Measurements from ENCODE around the gene ABCC2.
A peak's percentile ranks its signal among the peaks of the same experiment; 100 is the strongest.
"Not testable (repeated sequence)": the region's sequence is repeated elsewhere in the genome, so short reads cannot be mapped to it uniquely, and the experiment has no call there.

Gene ABCC2

DNA sequence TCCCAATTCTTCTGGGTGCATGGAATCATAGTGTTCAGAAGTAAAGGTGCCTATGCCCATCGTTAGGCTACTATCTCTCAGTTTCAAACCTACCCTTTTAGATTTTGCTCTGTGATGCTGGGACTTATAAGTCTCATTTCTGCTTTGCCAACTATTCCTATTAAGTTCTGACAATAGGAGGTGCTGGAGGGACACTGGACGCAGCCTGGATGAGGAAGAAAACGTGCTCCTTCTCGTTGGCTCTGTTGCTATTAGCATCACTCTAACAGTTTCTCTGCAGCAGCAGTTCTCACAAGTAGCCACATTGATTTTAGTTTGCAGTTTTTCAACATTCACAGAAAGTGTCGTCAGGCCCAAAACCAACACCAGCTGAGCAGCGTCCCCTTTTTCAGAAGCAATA, 72.4 kb downstream of the ABCC2 start:
- no peak for DNase-seq (ENCODE audit: low read depth)

DNA sequence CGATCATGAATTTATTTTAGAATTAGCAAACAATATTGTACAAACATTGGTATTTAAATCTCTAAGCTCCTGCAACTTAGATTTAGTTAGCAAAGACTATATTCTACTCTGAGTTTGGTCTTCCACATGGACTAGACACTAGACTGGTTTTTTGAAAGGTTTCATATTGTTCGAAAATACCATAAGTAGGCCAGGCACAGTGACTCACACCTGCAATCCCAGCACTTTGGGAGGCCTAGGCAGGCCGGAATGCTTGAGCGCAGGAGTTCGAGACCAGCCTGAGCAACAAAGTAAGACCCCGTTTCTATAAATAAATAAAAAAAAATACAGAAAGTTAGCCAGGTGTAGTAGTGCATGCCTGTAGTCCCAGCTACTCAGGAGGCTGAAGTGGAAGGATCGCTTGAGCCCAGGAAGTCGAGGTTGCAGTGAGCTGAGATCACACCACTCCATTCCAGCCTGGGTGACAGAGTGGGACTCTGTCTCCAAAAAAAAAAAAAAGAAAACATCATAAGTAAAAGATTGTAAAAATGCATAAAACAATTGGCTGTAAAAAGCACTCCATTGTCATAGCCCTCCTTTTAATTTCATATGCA, 73.1 kb downstream of the ABCC2 start:
- DNase-seq (ENCODE audit: low read depth), result no peak

DNA sequence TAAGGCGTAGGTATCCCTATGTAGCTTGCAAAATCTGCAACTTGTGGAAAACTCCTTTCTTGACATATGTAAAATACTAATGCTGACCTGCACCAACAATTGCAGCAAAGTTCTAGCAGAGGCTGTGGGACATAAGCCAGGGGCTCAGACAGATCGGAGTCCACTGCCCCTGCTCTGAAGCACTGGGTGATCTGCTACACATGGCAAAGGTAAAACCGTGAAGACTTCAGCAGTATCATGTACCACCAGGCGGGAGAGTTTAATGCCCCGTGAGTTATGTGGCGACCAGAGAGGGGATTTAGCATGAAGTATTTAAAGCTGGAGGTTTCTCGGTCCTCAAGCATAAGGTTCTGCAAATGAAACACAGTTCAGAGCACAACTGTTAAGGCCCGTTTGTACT, 76.4 kb downstream of the ABCC2 start:
- DNase-seq (ENCODE audit: low read depth), result no peak

DNA sequence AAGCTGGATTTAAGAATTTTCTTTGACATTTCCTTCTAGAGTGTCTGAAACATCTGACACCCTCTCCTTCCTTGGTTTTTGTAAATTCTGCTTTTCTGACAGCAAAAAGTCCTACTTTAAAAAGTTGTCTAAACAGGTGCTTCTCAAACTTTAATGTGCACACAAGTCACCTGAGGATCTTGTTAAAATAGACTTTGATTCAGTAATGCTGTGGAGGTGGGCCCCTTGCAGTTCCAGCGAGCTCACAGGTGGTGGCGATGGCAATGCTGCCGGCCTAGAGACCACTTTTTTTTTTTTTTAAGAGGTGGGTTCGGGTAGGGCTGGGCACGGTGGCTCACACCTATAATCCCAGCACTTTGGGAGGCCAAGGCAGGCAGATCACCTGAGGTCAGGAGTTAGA, 77.1 kb downstream of the ABCC2 start:
- DNase-seq (ENCODE audit: low read depth), result no peak

DNA sequence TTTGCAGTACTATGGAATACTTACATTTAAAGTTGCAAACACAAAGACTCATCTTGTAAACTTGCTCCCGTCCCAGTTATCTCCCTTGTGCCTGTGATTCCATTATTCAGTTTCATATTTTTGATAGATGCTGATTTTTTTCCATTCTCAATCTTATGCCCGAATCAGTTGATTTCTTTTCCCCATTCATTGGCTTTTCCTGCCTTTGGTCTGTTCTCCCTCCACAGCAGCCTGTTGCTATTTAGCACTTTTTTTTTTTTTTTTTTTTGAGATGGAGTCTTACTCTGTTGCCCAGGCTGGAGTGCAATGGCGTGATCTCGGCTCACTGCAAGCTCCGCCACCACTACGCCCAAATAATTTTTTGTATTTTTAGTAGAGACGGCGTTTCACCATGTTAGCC, 78.0 kb downstream of the ABCC2 start:
- no peak for DNase-seq (ENCODE audit: low read depth)

DNA sequence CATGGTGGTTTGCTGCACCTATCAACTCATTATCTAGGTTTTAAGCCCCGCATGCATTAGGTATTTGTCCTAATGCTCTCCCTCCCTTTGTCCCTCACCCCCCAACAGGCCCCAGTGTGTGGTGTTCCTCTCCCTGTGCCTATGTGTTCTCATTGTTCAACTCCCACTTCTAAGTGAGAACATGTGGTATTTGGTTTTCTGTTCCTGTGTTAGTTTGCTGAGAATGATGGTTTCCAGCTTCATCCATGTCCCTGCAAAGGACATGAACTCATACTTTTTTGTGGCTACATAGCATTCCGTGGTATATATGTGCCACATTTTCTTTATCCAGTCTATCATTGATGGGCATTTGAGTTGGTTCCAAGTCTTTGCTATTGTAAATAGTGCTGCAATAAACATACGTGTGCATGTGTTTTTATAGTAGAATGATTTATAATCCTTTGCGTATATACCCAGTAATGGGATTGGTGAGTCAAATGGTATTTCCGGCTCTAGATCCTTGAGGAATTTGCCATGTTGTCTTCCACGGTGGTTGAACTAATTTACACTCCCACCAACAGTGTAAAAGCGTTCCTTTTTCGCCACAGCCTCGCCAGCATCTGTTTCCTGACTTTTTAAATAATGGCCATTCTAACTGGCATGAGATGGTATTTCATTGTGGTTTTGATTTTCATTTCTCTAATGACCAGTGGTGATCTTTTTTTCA, 81.2 kb downstream of the ABCC2 start:
- peak; percentile 25 for DNase-seq (ENCODE audit: low read depth)

DNA sequence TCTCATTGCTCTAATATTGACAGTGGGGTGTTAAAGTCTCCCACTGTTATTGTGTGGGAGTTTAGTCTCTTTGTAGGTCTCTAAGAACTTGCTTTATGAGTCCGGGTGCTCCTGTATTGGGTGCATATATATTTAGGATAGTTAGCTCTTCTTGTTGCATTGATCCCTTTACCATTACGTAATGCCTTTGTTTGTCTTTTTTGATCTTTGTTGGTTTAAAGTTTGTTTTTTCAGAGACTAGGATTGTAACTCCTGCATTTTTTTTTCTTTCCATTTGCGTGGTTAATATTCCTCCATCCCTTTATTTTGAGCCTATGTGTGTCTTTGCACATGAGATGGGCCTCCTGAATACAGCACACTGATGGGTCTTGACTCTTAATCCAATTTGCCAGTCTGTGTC, 84.8 kb downstream of the ABCC2 start:
- not testable (repeated sequence) for DNase-seq (ENCODE audit: low read depth)

DNA sequence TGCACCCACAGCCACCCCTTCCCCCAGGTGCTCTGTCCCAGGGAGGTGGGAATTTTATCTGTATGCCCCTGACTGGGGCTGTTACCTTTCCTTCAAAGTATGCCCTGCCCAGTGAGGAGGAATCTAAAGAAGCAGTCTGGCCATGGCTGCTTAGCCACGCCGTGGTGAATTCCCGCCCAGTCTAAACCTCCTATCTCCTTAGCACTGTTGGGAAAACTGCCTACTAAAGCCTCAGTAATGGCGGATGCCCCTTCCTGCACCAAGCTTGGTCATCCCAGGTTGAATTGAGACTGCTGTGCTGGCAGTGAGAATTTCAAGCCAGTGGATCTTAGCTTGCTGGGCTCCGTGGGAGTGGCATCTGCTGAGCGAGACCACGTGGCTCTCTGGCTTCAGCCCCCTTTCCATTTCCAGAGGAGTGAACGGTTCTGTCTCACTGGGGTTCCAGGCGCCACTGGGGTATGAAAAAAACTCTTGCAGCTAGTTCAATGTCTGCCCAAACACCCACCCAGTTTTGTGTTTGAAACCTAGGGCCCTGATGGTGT, 87.2 kb downstream of the ABCC2 start:
- no peak for DNase-seq (ENCODE audit: low read depth)

DNA sequence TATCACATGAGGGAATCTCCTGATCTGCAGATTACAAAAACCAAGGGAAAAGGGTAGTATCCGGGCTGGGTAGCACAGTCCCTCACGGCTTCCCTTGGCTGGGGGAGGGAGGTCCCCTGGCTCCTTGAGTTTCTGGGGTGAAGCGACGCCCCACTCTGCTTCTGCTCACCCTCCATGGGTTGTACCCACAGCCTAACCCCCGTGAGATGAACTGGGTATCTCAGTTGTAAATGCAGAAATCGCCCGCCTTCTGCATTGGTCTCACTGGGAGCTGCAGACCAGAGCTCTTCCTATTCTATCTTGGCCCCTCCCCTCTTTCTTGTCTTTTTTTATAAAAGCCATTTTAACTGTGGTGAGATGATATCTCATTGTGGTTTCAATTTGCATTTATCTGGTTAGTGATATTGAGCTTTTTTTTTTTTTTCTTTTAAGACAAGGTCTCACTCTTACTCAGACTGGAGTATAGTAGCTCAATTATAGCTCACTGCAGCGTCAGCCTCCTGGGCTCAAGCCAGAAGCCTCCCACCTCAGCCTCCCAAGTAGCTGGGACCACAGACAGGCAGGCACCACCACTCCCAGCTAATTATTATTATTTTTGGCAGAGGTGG, 87.8 kb downstream of the ABCC2 start:
- no peak for DNase-seq (ENCODE audit: low read depth)

DNA sequence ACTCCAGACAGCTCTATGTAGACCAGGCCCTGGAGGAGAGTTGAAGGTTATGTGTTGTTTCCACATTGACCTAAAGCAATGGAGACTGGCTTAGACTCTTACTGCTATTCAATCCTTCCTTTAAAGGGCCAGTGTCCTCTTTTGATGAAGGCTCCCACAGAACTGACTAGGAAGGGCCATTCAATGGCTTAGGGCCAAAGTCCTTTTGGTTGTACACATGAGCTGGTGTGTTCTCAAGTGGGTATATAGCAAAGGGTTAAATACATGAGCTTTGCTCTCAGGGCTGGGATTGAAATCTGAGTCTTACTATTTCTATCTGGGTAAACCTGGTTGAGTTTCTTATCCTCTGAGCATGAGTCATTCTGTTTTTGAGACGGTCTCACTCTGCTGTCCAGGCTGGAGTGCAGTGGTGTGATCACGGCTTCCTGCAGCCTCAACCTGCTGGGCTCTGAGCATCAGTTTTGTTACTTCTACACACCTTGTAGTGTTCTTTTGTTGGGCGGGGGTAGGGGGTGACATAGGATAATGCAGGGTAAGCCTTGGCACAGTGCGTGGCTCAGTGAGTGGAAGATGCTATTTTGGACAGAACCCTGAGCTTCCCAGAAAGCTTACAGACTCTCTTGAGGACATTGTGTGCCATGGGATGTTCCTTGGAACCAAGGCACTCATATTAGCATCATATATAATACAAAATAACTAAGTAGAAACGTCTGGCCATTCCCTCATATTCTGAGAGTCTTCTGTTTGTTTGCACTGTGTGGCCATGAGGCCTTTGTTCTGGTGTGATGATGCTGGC, 90.1 kb downstream of the ABCC2 start:
- DNase-seq (ENCODE audit: low read depth), result no peak

DNA sequence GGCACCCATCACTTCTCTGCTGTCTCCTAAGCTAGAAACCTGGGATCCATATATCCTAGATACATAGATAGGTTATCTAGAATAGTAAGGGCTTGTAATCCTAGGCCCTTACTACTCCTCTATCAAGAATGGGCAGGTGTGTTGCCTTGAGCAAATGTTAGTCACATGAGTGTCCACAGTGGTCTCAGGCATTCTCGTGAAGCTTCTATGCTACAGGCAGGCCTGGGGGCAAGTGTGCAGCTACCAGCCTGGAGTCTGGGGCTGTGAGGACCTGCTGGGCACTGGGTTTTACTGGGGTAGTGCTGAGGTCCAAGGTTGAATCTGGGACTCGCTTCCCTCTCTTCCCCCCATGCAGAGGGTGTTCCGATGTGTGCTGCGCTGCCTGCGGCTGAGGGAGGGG, 91.4 kb downstream of the ABCC2 start:
- no peak for DNase-seq (ENCODE audit: low read depth)

DNA sequence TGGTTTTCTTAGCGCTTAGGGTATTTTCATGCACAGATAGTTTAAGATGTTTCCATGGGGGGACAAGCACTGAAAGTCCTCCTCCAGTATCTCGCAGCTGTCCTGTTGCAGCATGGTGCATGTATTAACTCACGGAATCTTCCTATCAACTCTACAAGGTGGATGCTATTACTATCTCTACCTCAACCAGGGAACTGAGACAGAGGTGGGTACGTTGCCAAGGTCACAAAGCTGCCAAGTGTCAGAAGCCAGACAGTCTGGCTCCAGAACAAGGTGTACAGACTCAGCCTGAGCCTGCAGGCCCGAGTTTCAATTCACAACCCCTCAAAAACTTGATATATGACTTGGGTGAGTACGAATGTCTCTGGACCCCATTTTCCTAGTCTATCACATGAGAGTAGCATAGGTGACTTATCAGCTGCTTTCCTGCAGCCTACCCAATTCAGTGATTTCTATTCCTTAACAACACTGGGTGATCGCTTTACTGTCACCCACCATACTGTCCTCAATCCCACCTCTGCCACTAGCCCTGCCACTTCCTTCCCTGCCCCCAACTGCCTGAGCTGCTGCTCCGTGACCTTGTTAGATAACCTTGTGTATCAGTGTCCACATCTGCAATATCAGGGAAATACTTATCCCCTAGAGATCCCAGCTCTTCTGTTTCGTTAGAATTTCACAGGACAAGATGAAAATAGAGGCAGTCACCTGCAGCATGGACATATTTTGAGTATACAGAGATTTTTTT, 92.1 kb downstream of the ABCC2 start:
- DNase-seq (ENCODE audit: low read depth), result no peak

DNA sequence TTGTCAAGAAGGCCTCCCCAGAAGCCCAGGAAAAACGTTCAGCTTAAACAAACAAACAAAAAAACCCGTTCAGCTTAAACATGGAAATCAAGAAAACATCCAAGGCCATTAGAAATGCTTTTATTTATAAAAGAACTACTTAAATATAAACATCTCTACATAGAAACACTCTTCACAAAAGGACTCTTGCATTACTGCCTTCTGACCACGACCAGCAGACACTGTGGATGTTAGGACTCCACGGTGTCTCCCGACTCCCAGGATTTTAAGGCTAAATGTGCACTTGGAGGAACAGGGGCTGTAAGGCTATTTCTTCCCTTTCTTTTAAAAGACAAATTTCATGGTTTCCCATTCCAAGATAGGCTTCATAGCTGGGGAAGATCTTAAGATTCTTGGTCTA, 93.0 kb downstream of the ABCC2 start:
- no peak for DNase-seq (ENCODE audit: low read depth)

DNA sequence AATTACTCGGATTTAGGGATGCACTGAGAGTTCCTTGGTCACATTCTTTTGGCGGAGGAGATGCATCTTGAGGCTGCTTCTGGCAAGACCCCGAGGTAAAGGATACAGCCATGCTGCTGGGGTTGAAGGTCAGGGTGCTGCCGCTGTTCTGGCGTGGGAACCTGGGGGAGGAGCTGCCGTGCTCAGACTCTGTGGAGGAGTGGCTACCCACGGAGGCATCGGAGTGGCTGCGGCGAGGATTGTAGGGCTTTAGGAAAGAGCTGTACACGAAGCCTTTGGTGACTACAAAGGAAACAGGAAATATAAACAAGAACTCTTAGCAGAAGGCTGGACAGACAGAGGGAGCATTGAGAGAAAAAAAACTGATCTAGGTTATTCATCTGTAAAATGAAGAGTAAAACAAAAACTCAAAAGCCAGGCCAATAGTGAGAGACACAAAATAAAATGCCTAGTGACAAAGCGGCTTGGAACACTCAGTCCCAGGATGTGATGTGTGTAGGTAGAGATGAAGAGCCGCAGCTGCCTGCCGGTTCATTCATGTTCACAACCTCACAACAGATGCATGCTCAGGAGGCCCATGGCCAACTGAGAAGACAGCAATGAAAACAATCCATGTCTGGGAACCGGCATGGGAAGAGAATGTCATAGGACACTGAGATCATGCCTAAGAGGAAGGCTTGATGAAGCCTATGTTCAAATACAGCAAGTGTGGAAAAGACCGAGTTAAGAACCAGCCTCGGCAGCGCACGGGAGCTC, 97.8 kb downstream of the ABCC2 start:
- no peak for DNase-seq (ENCODE audit: low read depth)

DNA sequence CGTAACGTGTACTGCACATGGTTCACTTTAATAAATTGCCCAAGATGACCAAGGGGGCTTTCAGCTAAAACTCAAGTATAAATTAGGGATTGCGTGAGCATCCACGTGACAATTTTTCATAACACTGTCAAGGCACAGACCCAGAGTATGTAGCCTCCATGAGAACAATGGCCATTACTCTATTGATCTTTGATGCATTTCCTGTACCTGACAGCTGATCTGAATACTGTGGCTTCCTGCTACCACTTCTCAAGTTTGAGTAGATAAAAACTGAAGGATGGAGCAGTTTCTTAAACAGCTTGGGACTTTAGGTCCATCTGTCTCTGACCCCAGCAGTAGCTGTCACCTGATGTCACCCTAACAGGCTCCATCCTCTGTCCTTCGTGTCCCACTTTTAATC, 98.9 kb downstream of the ABCC2 start:
- no peak for DNase-seq (ENCODE audit: low read depth)

DNA sequence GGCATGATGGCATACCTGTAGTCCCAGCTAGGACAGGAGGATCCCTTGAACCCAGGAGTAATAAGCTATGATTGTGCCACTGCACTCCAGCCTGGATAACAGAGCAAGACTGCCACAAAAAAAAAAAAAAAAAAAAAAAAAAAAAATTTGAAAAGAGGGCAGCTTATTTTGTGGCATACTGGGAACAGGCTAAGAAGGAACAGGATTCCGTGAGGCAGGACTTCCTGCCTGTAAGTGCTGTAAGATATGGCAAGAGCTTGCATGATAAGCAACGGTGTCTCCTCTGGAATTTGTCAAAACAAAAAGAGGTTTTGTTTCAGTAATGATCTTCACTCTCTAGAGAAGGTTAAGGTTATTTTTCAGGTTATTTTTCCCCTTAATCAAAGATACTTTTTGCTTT, 101.1 kb downstream of the ABCC2 start:
- DNase-seq (ENCODE audit: low read depth), result no peak

DNA sequence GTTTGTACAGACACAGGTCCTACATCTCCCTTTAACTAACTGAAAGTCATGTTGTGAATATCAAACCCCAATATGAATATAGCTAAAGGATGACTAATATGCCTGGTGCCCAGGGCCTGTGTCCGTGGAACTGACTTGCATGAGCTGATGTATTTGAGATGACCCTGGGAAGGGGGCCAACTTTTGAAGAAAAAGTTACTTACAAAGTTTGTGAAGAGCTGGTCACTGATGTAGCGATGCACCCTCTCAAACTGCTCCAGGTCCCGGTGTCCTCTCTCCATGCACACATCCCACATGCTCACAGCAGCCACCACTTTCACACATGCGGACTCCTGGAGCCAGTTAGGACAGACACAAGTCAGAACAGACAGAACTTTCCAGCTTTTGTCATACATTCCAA, 106.2 kb downstream of the ABCC2 start:
- DNase-seq (ENCODE audit: low read depth), result no peak

DNA sequence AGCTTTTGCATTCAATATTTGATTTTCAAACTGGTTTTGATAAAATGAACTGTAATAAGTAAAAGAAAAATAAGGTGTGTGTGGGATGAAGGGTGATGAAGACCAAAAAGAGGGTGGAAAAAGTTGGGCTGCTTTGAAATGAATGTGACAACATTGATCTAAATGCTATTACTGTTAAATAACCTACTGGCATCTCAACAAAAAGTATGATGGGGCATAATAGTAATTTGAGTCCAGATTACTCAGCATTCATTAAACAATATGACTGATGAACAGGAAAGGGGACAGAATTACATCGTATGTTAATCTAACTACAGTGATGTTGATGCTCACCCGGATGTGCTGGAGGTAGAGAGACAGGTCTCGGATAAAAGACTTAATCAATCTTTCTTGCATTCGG, 112.2 kb downstream of the ABCC2 start:
- DNase-seq (ENCODE audit: low read depth), result no peak

DNA sequence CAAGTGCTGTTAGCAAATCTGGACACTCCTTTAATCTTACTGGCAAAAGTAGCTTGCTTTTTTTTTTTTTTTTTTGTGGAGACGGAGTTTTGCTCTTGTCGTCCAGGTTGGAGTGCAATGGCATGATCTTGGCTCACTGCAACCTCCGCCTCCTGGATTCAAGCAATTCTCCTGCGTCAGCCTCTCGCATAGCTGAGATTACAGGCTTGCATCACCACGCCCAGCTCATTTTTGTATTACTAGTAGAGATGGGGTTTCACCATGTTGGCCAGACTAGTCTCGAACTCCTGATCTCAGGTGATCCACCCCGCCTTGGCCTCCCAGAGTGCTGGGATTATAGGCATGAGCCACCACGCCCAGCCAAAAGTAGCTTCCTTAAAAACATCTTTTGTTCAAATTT, 112.6 kb downstream of the ABCC2 start:
- not testable (repeated sequence) for DNase-seq (ENCODE audit: low read depth)

DNA sequence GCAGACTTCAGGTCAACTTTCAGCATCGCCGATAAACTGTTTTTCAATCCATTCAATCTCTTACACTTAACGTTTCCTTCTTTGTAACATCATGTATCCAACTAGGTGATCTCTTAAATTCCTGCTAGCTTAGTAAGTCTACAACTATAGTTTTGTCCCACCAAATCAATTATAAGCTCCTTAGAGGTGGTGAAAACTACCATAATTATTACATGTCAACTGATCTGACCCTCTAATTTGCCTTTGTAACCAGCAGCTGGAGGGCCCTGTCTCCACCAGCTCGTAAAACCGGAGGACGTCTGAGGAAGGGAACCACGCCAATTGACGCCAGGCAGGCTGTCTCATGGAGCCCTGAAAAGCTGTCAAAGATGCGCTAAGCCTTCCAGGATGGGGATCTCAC, 113.4 kb downstream of the ABCC2 start:
- no peak for DNase-seq (ENCODE audit: low read depth)

Data from HS-5 (cell line).